CD14-positive monocyte (primary cell): ENCODE data around the gene SELENOO. TPM values are rescaled to one million over a fixed set of nuclear protein-coding genes. Genes with fewer than 3 reads are reported as not detected.

ENCODE experiments used
- DNase-seq, 3 donors: peaks; one replicate each; pipeline ENCODE4 v3.0.0-alpha.2; 2011 to 2022
- H2AFZ ChIP-seq: 2 replicates; pipeline ENCODE4 v1.6.0; 2012; ENCODE audit warnings: mild to moderate bottlenecking, low read depth, low read length, inconsistent platforms; ENCODE audit not compliant: insufficient read depth, poor library complexity, severe bottlenecking
- H3K27ac ChIP-seq, 2 donors: 1 replicate in 1 of 2; 2 replicates in 1 of 2; pipeline ENCODE4 v1.5.1; 2012 to 2013; ENCODE audit warnings: low read length in 2 of 2, control low read depth in 1 of 2, inconsistent platforms in 1 of 2, low read depth in 1 of 2, mild to moderate bottlenecking in 1 of 2
- H3K27me3 ChIP-seq, 2 donors: one replicate each; pipeline versions ENCODE4 v1.6.0 to v1.6.1; 2011 to 2013; ENCODE audit warnings: low read length in 2 of 2; ENCODE audit not compliant: control insufficient read depth in 2 of 2, insufficient read depth in 2 of 2
- H3K36me3 ChIP-seq, 2 donors: replicated peaks in 1 of 2; 1 replicate in 1 of 2; 2 replicates in 1 of 2; pipeline versions ENCODE4 v1.5.1 to v1.6.1; 2012 to 2013; ENCODE audit warnings: low read length in 2 of 2, control low read depth in 1 of 2, inconsistent platforms in 1 of 2, mild to moderate bottlenecking in 1 of 2; ENCODE audit not compliant: insufficient read depth in 2 of 2, control insufficient read depth in 1 of 2
- H3K4me1 ChIP-seq, 2 donors: 1 replicate in 1 of 2; 2 replicates in 1 of 2; pipeline versions ENCODE4 v1.5.1 to v1.6.1; 2012 to 2013; ENCODE audit warnings: low read length in 2 of 2, control low read depth in 1 of 2, inconsistent platforms in 1 of 2, mild to moderate bottlenecking in 1 of 2, moderate library complexity in 1 of 2; ENCODE audit not compliant: insufficient read depth in 2 of 2, control insufficient read depth in 1 of 2
- H3K4me2 ChIP-seq: replicated peaks from 2 replicates; pipeline ENCODE3; 2012; ENCODE audit warnings: low read length, moderate library complexity, mild to moderate bottlenecking; ENCODE audit not compliant: poor library complexity, severe bottlenecking; ENCODE audit errors: extremely low read depth
- H3K4me3 ChIP-seq, 3 experiments: fragments of 200-600 bp in 1 of 3; sonication (generic) in 1 of 3; replicated peaks in 1 of 3; 1 replicate in 2 of 3; 2 replicates in 1 of 3; pipeline ENCODE4 v1.5.1; 2011 to 2013; ENCODE audit warnings: low read length in 3 of 3, mild to moderate bottlenecking in 3 of 3, control low read depth in 2 of 3, low read depth in 2 of 3, inconsistent platforms in 1 of 3, moderate library complexity in 1 of 3
- H3K79me2 ChIP-seq: 2 replicates; pipeline ENCODE4 v1.6.0; 2012; ENCODE audit warnings: mild to moderate bottlenecking, control low read depth, inconsistent platforms, low read length, moderate library complexity; ENCODE audit not compliant: insufficient read depth
- H3K9ac ChIP-seq: 2 replicates; pipeline ENCODE4 v1.6.0; 2017; ENCODE audit warnings: low read length, mild to moderate bottlenecking; ENCODE audit not compliant: insufficient read depth, poor library complexity, severe bottlenecking
- H3K9me3 ChIP-seq, 2 donors: replicated peaks in 1 of 2; 1 replicate in 1 of 2; 2 replicates in 1 of 2; pipeline versions ENCODE4 v1.5.1 to v1.6.1; 2012 to 2013; ENCODE audit warnings: low read length in 2 of 2, control low read depth in 1 of 2; ENCODE audit not compliant: control insufficient read depth in 1 of 2, insufficient read depth in 1 of 2
- H4K20me1 ChIP-seq: 2 replicates; pipeline ENCODE4 v1.6.0; 2012; ENCODE audit warnings: mild to moderate bottlenecking, low read length, control low read depth, moderate library complexity; ENCODE audit not compliant: insufficient read depth
- H3K27ac Mint-ChIP-seq, 7 donors: one replicate each; pipeline ENCODE4 v1.8.0; 2020; ENCODE audit warnings: mild to moderate bottlenecking in 7 of 7, mixed read lengths in 7 of 7, moderate library complexity in 6 of 7, inconsistent platforms in 2 of 7
- H3K27me3 Mint-ChIP-seq, 3 donors: one replicate each; pipeline ENCODE4 v1.8.0; 2021 to 2022; ENCODE audit warnings: low read depth in 3 of 3, mild to moderate bottlenecking in 3 of 3, mixed read lengths in 3 of 3, moderate library complexity in 3 of 3, inconsistent platforms in 1 of 3
- H3K36me3 Mint-ChIP-seq, 2 donors: one replicate each; pipeline ENCODE4 v1.8.0; 2020; ENCODE audit warnings: mixed read lengths in 2 of 2, inconsistent platforms in 1 of 2, mild to moderate bottlenecking in 1 of 2
- H3K4me1 Mint-ChIP-seq: one replicate; pipeline ENCODE4 v1.8.0; 2020; ENCODE audit warnings: mild to moderate bottlenecking, mixed read lengths
- H3K4me3 Mint-ChIP-seq, 2 donors: one replicate each; pipeline ENCODE4 v1.8.0; 2020; ENCODE audit warnings: mild to moderate bottlenecking in 2 of 2, mixed read lengths in 2 of 2, moderate library complexity in 1 of 2
- H3K9me3 Mint-ChIP-seq, 7 donors: one replicate each; pipeline ENCODE4 v1.8.0; 2020 to 2022; ENCODE audit warnings: mixed read lengths in 7 of 7, mild to moderate bottlenecking in 6 of 7, moderate library complexity in 6 of 7, inconsistent platforms in 2 of 7
- WGBS: methylation state at CpG from one replicate; pipeline ENCODE4 v1.1.5; 2013; ENCODE audit warnings: missing lambda C conversion rate; ENCODE audit not compliant: insufficient coverage; 5-methylcytosine and 5-hydroxymethylcytosine counted together
- intact Hi-C, 2 donors: fragments of 100-400 bp; cut with micrococcal nuclease; formaldehyde crosslinking; loops; one replicate each; pipeline versions ENCODE4 v1.15.0 to v1.15.1; 2023
- polyA plus RNA-seq, 3 donors: library from polyadenylated mRNA; depleted of rRNA in 1 of 3; unstranded in 2 of 3; stranded (reverse) in 1 of 3; fragments of 300-500 nt in 2 of 3; fragments of >200 nt in 1 of 3; fragmentation: Illumina TruSeq in 2 of 3; gene quantifications; 1 replicate in 2 of 3; 2 replicates in 1 of 3; pipeline ENCODE4 v1.2.3, GENCODE V29; 2012 to 2021
- TF ChIP-seq, protein P1 (sequence below): fragments of 200-600 bp; IDR thresholded peaks from one replicate; pipeline ENCODE4 v1.8.0; 2022; ENCODE audit warnings: antibody characterized with exemption, mild to moderate bottlenecking

The SELENOO gene
- polyA plus RNA-seq, 3 donors, result 2.7 to 76.9 (median 8.7) TPM

DNA sequence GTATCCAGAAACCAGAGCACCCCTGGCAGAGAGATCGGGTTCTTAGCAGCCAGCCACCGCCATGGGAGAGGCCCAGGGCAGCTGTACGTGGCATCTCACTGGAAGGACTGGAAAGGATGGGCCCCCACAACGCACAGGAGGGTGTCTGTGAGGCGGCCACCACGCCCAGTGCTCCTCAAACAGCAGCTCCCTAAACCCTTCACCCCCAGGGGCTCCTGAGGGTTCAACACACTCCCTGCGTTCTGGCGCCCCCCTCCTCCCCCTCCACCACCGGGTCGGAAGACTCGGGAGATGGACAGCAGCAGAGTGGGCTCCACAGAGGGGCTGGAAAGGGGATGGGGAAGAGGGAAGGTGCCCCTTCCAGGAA, 59.6 kb downstream of the SELENOO start:
- no peak overlapping the region for H3K9ac ChIP-seq
- no peaks in the 10 kb centered on the region for H3K79me2 ChIP-seq
- Mint-ChIP-seq H3K4me3 (peak overlapping the region; percentile 24 to 42), H3K36me3 (no peaks in the 10 kb centered on the region), H3K27me3 (peaks cover 37 to 53% (median 39%) of the 10 kb centered on the region in 3 donors), H3K4me1 (peaks cover 10% of the 10 kb centered on the region), H3K27ac (no peak overlapping the region), H3K9me3 (peaks cover 0 to 3% (median 0%) of the 10 kb centered on the region in 7 donors)
- peaks cover 9 to 23% of the 10 kb centered on the region in 2 donors for H3K4me1 ChIP-seq
- TF ChIP-seq, protein P1, sequence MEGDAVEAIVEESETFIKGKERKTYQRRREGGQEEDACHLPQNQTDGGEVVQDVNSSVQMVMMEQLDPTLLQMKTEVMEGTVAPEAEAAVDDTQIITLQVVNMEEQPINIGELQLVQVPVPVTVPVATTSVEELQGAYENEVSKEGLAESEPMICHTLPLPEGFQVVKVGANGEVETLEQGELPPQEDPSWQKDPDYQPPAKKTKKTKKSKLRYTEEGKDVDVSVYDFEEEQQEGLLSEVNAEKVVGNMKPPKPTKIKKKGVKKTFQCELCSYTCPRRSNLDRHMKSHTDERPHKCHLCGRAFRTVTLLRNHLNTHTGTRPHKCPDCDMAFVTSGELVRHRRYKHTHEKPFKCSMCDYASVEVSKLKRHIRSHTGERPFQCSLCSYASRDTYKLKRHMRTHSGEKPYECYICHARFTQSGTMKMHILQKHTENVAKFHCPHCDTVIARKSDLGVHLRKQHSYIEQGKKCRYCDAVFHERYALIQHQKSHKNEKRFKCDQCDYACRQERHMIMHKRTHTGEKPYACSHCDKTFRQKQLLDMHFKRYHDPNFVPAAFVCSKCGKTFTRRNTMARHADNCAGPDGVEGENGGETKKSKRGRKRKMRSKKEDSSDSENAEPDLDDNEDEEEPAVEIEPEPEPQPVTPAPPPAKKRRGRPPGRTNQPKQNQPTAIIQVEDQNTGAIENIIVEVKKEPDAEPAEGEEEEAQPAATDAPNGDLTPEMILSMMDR, result no peak
- no peak overlapping the region for H3K27ac ChIP-seq
- H3K9me3 ChIP-seq, result peaks cover 0 to 7% of the 10 kb centered on the region in 2 donors
- intact Hi-C loops, result no loop called here
- no peaks in the 10 kb centered on the region for H4K20me1 ChIP-seq
- peak overlapping the region; percentile 51 for H3K4me2 ChIP-seq
- H2AFZ ChIP-seq, result no peak overlapping the region
- 56% methylated on average over 3 of the region's 11 CpGs for WGBS
- DNase-seq, result no peak
- H3K4me3 ChIP-seq, result no peak overlapping the region
- H3K36me3 ChIP-seq, result no peaks in the 10 kb centered on the region
- peaks cover 10 to 35% of the 10 kb centered on the region in 2 donors for H3K27me3 ChIP-seq

DNA sequence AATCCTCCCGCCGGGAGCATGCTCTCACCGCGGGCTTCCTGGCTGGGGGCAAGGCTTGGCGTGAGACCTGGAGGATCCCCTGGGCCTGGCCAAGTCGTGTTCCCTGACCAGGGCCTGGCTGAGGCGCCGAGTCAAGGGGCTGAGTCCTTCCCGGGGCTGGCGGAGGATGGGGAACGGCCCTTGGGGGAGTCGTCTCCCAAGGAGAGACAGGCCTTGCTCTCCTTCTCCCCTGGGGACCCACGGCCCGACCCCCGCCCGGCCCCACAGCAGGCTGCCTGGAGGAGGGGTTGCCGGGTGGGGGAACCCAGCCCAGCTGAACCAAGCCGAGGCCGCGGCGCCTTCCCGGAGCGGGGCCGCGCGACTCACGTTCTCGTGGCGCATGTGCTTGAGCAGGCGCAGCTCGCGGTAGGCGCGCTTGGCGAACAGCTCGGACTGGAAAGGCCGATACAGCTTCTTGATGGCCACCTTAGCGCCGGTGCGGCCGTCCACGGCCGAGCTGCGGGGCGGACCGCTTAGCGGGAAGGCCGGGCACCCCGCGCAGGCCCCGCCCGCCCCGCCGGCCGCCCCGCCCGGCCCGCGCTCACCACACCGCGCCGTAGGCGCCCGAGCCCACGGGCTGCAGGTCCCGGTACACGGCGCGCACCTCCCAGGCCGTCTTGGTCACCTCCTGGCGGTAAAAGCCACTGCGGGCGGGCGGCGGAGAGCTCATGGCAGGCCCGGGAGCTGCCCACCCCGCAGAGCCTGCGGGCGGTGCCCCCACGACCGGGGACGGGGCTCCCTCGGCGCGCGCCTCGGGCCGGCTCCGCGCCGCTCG, 60.2 kb downstream of the SELENOO start:
- Histone ChIP-seq H2AFZ (no peak overlapping the region), H3K79me2 (no peaks in the 10 kb centered on the region), H3K4me3 (peak overlapping the region in 1 of 3 experiments; percentile 30), H3K27me3 (peaks cover 10 to 35% of the 10 kb centered on the region in 2 donors), H3K9me3 (peaks cover 0 to 7% of the 10 kb centered on the region in 2 donors), H3K27ac (no peak overlapping the region), H3K4me2 (peak overlapping the region; percentile 51), H3K36me3 (no peaks in the 10 kb centered on the region), H3K4me1 (peaks cover 9 to 23% of the 10 kb centered on the region in 2 donors), H3K9ac (no peak overlapping the region), H4K20me1 (no peaks in the 10 kb centered on the region)
- WGBS, result under 1% methylated on average over 85 of the region's 92 CpGs
- TF ChIP-seq, protein P1, result no peak
- H3K36me3 Mint-ChIP-seq, result no peaks in the 10 kb centered on the region
- peak overlapping the region; percentile 42 to 57 for H3K4me3 Mint-ChIP-seq
- no peak for DNase-seq
- H3K9me3 Mint-ChIP-seq, result peaks cover 0 to 3% (median 0%) of the 10 kb centered on the region in 7 donors
- no peak overlapping the region for H3K27ac Mint-ChIP-seq
- H3K27me3 Mint-ChIP-seq, result peaks cover 38 to 53% (median 45%) of the 10 kb centered on the region in 3 donors
- H3K4me1 Mint-ChIP-seq, result peaks cover 10% of the 10 kb centered on the region
- intact Hi-C loops, result no loop called here
